ENCODE data around the gene GPR160. TPM values are rescaled to one million over a fixed set of nuclear protein-coding genes. Genes with fewer than 3 reads are reported as not detected.

The GPR160 gene
- total RNA-seq, 2 experiments from 2014 or later, result 90.5 to 117 TPM

DNA sequence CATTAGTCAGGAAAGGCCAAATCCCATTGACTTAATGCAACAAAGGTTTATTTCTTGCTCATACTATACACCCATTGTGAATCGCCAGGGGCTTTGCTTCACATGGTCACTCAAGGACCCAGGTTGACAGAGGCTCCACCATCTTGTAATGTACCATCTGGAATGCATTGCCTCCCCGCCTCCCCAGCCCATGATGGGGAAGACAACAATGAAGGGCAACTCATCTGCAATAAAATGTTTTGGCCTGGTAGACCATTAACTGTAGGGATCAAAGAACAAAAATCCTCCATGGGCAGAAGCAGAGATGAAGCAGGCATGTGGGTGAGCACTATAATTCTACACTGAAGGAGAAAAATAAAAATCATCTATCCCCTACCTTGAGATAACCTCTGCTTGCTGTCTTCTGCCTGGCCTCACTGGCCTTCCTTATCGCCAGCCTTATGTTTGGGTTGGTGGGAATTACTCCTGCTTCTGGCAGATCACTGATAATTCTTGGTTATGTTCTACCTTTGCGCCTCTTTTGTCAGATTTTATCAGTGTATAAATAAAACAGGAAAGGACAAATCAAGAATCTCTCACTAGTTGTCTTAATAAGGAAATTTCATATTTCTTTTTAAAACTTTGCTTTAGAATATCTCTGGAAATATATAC lies 37.8 kb downstream of the GPR160 start:
- Histone ChIP-seq H4K20me1 (ENCODE audit: insufficient read depth, low read length) (no peaks in the 10 kb centered on the region), H3K4me1 (ENCODE audit: insufficient read depth, low read length, poor library complexity, severe bottlenecking) (peaks cover 48% of the 10 kb centered on the region), H3K79me2 (ENCODE audit: insufficient read depth, low read depth, low read length) (peaks cover 14% of the 10 kb centered on the region; the same call in 1 of the 2 replicates), H3K9me3 (ENCODE audit: low read length) (peaks cover 9% of the 10 kb centered on the region; the same call in 1 of the 2 replicates), H2AFZ (ENCODE audit: low read length) (no peak overlapping the region), H3K27ac (ENCODE audit: low read depth, low read length, poor library complexity, severe bottlenecking) (peak overlapping the region; percentile 3), H3K9me2 (ENCODE audit: insufficient read depth, low read length) (no peaks in the 10 kb centered on the region), H3K4me3 (ENCODE audit: low read depth, low read length, poor library complexity, severe bottlenecking) (no peak overlapping the region), H3K4me2 (ENCODE audit: low read length) (peak overlapping the region; percentile 14; the same call in 1 of the 2 replicates), H3K36me3 (ENCODE audit: insufficient read depth, low read length) (peaks cover 64% of the 10 kb centered on the region)
- intact Hi-C loops (cut with micrococcal nuclease; ENCODE audit: unreplicated experiment), result no loop called here
- TF ChIP-seq EZH2phosphoT487 (IDR thresholded peaks at IDR 0.05; ENCODE audit: borderline replicate concordance, low read depth, low read length), result no peak
- no TSS peak for BruUV-seq (replicated peaks)
- CTCF ChIA-PET (ENCODE audit: unreplicated experiment), result no interaction called here
- no peak for DNase-seq (ENCODE audit: low spot score)
- POLR2A ChIA-PET, result no interaction called here

DNA sequence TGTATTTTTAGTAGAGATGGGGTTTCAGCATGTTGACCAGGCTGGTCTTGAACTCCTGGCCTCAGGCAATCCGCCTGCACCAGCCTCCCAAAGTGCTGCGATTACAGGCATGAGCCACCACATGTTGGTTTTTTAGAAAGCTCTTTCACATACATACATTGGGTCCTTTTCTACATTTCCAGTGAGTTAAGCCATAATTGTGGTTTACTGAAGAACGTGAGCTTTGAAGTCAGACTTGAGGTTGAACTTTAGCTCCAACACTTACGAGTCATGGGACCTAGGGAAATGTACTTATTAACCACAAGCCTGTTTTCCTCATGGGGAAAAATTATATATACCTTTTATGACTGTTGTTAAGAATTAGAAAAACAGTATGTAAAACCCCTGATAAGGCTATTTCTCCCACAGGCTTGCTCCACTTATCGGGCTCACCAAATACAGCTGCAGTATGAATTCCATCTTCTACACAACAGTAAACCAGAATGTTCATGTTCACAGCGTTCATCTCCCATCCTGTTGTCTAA lies 39.0 kb downstream of the GPR160 start:
- no peak for TF ChIP-seq CTCF (conservative IDR thresholded peaks at IDR 0.05; ENCODE audit: low read length)
- no peak for TF ChIP-seq EZH2phosphoT487 (IDR thresholded peaks at IDR 0.05; ENCODE audit: borderline replicate concordance, low read depth, low read length)
- peak overlapping the region; percentile 63 for H3K27ac ChIP-seq (ENCODE audit: low read depth, low read length, poor library complexity, severe bottlenecking)
- ChIA-PET POLR2A (interaction anchor here (0.5 to 3.9 kb wide), 17 partner anchors 9 to 259 kb away, joined by 3 to 26 read pairs (median 4); no protein-coding TSS in a partner anchor), CTCF (ENCODE audit: unreplicated experiment) (no interaction called here)
- H3K4me3 ChIP-seq (ENCODE audit: low read depth, low read length, poor library complexity, severe bottlenecking), result peak overlapping the region; percentile 23
- peaks cover 48% of the 10 kb centered on the region for H3K4me1 ChIP-seq (ENCODE audit: insufficient read depth, low read length, poor library complexity, severe bottlenecking)
- peaks cover 9% of the 10 kb centered on the region; the same call in 1 of the 2 replicates for H3K9me3 ChIP-seq (ENCODE audit: low read length)
- no peaks in the 10 kb centered on the region for H3K9me2 ChIP-seq (ENCODE audit: insufficient read depth, low read length)
- peak; percentile 27 for DNase-seq (ENCODE audit: low spot score)
- peaks cover 14% of the 10 kb centered on the region; the same call in 1 of the 2 replicates for H3K79me2 ChIP-seq (ENCODE audit: insufficient read depth, low read depth, low read length)
- peak overlapping the region; percentile 56 for H3K4me2 ChIP-seq (ENCODE audit: low read length)
- intact Hi-C loops (cut with micrococcal nuclease; ENCODE audit: unreplicated experiment), result no loop called here
- H4K20me1 ChIP-seq (ENCODE audit: insufficient read depth, low read length), result no peaks in the 10 kb centered on the region
- H3K36me3 ChIP-seq (ENCODE audit: insufficient read depth, low read length), result peaks cover 66% of the 10 kb centered on the region
- H2AFZ ChIP-seq (ENCODE audit: low read length), result peak overlapping the region; percentile 19; the same call in 1 of the 2 replicates
- BruUV-seq (replicated peaks), result no TSS peak

DNA sequence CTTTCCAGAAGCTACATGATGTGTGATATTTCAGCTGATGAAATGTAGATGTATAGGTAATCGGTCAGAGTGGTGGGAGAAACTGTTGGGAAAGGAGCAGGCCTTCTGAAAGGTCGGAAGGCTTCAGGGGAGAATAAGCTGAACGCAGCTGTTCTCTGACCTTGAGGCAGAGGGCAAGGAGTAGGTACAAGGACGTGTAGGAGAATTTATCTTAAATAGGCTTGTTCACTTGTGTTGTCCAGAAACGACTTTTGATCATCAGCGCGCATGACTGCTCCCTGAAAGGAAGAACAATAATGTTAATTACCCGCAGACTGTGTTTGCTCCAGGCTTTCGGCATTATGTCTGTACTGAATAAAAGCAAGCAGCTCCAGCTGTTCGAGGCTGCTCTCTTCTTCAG lies 39.6 kb downstream of the GPR160 start:
- no TSS peak for BruUV-seq (replicated peaks)
- H2AFZ ChIP-seq (ENCODE audit: low read length), result peak overlapping the region; percentile 19; the same call in 1 of the 2 replicates
- no peak for TF ChIP-seq EZH2phosphoT487 (IDR thresholded peaks at IDR 0.05; ENCODE audit: borderline replicate concordance, low read depth, low read length)
- no peak for TF ChIP-seq CTCF (conservative IDR thresholded peaks at IDR 0.05; ENCODE audit: low read length)
- CTCF ChIA-PET (ENCODE audit: unreplicated experiment), result no interaction called here
- no peaks in the 10 kb centered on the region for H3K9me2 ChIP-seq (ENCODE audit: insufficient read depth, low read length)
- H3K79me2 ChIP-seq (ENCODE audit: insufficient read depth, low read depth, low read length), result peaks cover 14% of the 10 kb centered on the region; the same call in 1 of the 2 replicates
- H3K27ac ChIP-seq (ENCODE audit: low read depth, low read length, poor library complexity, severe bottlenecking), result peak overlapping the region; percentile 63
- intact Hi-C loops (cut with micrococcal nuclease; ENCODE audit: unreplicated experiment), result no loop called here
- peak overlapping the region; percentile 23 for H3K4me3 ChIP-seq (ENCODE audit: low read depth, low read length, poor library complexity, severe bottlenecking)
- H3K9me3 ChIP-seq (ENCODE audit: low read length), result peaks cover 6% of the 10 kb centered on the region; the same call in 1 of the 2 replicates
- H3K4me2 ChIP-seq (ENCODE audit: low read length), result peak overlapping the region; percentile 56
- peaks cover 48% of the 10 kb centered on the region for H3K4me1 ChIP-seq (ENCODE audit: insufficient read depth, low read length, poor library complexity, severe bottlenecking)
- H3K36me3 ChIP-seq (ENCODE audit: insufficient read depth, low read length), result peaks cover 69% of the 10 kb centered on the region
- no peaks in the 10 kb centered on the region for H4K20me1 ChIP-seq (ENCODE audit: insufficient read depth, low read length)
- POLR2A ChIA-PET, result interaction anchor here (0.5 to 3.9 kb wide), 14 partner anchors 9 to 241 kb away, joined by 3 to 26 read pairs (median 4); no protein-coding TSS in a partner anchor
- peak; percentile 64 for DNase-seq (ENCODE audit: low spot score)
